Loucy (cell line): ENCODE results near the gene FJX1.

Experiments used
- EZH2phosphoT487 ChIP-seq: fragments of 200-600 bp; IDR thresholded peaks from 2 replicates; pipeline ENCODE4 v1.6.1; 2018; ENCODE audit warnings: antibody characterized with exemption, mild to moderate bottlenecking, moderate library complexity, borderline replicate concordance
- TF ChIP-seq, protein P1 (sequence below): fragments of 200-600 bp; sonication (generic); conservative IDR thresholded peaks from 2 replicates; pipeline ENCODE4 v1.5.1; 2014; ENCODE audit warnings: mild to moderate bottlenecking, antibody characterized with exemption, low read length

DNA sequence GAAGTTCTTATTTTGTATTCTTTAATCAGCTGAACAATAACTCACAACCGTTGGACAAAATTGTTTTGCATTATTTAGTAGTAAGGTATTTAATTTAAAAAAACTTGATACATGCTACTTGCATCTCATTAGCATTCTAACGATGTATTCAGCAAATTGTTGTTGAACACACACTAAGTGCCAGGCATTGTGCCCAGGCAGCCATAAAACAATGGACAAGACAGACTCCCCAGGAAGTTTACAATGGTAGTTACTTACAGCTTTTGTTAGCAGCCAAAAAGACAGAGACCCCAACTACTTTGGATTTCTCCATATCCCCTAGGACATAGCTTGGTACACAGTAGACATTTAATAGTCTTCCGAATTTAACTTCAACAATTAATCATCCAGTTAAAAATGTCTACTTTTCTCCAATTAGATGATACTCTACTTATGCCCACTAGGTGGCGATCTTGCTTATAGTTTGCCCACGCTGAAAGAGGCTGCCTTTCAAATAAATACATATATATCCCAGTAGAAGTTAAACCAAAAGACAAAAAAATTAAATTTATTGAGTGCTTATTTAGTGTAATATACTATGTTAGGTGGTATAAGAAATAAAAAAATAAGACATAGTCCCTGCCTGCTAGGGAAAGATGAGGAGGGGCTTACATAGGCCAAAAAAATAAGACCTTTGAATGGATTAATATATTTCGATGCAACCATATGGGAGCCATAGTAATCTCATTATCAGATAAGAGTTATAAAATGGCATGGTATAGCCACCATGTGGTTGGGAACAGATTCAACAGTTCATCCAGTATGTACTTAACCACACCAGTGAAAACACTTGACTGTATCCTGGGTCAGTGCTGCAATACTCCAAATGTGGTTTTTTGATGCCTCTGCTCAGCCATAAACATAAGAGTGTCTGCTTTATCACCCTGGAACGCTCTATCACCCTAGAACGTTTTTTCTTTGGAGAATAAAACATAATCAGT, 2.0 kb upstream of the FJX1 start:
- TF ChIP-seq, protein P1, sequence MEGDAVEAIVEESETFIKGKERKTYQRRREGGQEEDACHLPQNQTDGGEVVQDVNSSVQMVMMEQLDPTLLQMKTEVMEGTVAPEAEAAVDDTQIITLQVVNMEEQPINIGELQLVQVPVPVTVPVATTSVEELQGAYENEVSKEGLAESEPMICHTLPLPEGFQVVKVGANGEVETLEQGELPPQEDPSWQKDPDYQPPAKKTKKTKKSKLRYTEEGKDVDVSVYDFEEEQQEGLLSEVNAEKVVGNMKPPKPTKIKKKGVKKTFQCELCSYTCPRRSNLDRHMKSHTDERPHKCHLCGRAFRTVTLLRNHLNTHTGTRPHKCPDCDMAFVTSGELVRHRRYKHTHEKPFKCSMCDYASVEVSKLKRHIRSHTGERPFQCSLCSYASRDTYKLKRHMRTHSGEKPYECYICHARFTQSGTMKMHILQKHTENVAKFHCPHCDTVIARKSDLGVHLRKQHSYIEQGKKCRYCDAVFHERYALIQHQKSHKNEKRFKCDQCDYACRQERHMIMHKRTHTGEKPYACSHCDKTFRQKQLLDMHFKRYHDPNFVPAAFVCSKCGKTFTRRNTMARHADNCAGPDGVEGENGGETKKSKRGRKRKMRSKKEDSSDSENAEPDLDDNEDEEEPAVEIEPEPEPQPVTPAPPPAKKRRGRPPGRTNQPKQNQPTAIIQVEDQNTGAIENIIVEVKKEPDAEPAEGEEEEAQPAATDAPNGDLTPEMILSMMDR, result peak; percentile 95
- TF ChIP-seq EZH2phosphoT487, result no peak
